Coronary artery (tissue), 2 donors: Measurements from ENCODE around the gene ACTMAP.

ENCODE experiments used
- DNase-seq: peaks from one replicate; pipeline ENCODE4 v3.0.0-alpha.2; 2017; ENCODE audit warnings: low spot score
- H3K27ac ChIP-seq, 2 donors: fragments of 200-600 bp; sonication (generic); one replicate each; pipeline ENCODE4 v1.5.1; 2016 to 2019
- H3K4me3 ChIP-seq: fragments of 200-600 bp; sonication (generic); 2 replicates; pipeline ENCODE4 v1.5.1; 2016; ENCODE audit warnings: mild to moderate bottlenecking, moderate library complexity
- CTCF ChIP-seq: fragments of 200-600 bp; sonication (generic); IDR thresholded peaks from one replicate; pipeline ENCODE4 v1.5.1; 2019; ENCODE audit warnings: antibody characterized with exemption

The ACTMAP gene

GRCh38 chr19:40702337-40703012 is 47.8 kb downstream of the ACTMAP start:
- TF ChIP-seq CTCF, result no peak
- no peak for DNase-seq
- Histone ChIP-seq H3K27ac (no peak overlapping the region), H3K4me3 (no peak overlapping the region)

- no peak overlapping the region for H3K27ac ChIP-seq
- TF ChIP-seq CTCF, result no peak
- DNase-seq, result no peak
- H3K4me3 ChIP-seq, result no peak overlapping the region
Observed at GRCh38 chr19:40701758-40702157, 48.5 kb downstream of the ACTMAP start.

- DNase-seq, result no peak
Observed at GRCh38 chr19:40700083-40700482, 50.2 kb downstream of the ACTMAP start.

GRCh38 chr19:40697007-40697406 is 53.3 kb downstream of the ACTMAP start:
- no peak for TF ChIP-seq CTCF
- no peak for DNase-seq
- no peak overlapping the region for H3K27ac ChIP-seq
- H3K4me3 ChIP-seq, result no peak overlapping the region

More at GRCh38 chr19:40700083-40700482, 50.2 kb downstream of the ACTMAP start:
- Histone ChIP-seq H3K27ac (no peak overlapping the region), H3K4me3 (no peak overlapping the region)
- no peak for TF ChIP-seq CTCF

- no peak overlapping the region for H3K4me3 ChIP-seq
- TF ChIP-seq CTCF, result no peak
- H3K27ac ChIP-seq, result no peak overlapping the region
- no peak for DNase-seq
Observed at GRCh38 chr19:40695881-40696280, 54.4 kb downstream of the ACTMAP start.

- H3K27ac ChIP-seq, result no peak overlapping the region
- no peak for DNase-seq
- H3K4me3 ChIP-seq, result no peak overlapping the region
- no peak for TF ChIP-seq CTCF
Observed at GRCh38 chr19:40693896-40694295, 56.4 kb downstream of the ACTMAP start.

GRCh38 chr19:40693150-40693788 is 57.0 kb downstream of the ACTMAP start:
- no peak for DNase-seq

More at GRCh38 chr19:40693150-40693788, 57.0 kb downstream of the ACTMAP start:
- no peak for TF ChIP-seq CTCF
- no peak overlapping the region for H3K27ac ChIP-seq
- no peak overlapping the region for H3K4me3 ChIP-seq
